GM21825 (cell line): ENCODE measurements around the gene IFT20.

Experiments used
- ATAC-seq: cut with Tn5 transposase; IDR thresholded peaks from one replicate; pipeline ENCODE4 v1.9.1; 2021; ENCODE audit warnings: mild to moderate bottlenecking, moderate library complexity; ENCODE audit not compliant: unreplicated experiment

Gene IFT20

GRCh38 chr17:28338056-28338768, 2.9 kb upstream of the IFT20 start:
- ATAC-seq, result no peak

GRCh38 chr17:28335959-28336871, 943 bp upstream of the IFT20 start:
- ATAC-seq, result no peak

GRCh38 chr17:28334666-28335200, 539 bp downstream of the IFT20 start:
- ATAC-seq, result peak; percentile 2

- ATAC-seq, result no peak
These were observed 1.1 kb downstream of the IFT20 start for GRCh38 chr17:28334171-28334570.

- no peak for ATAC-seq
These were observed 2.1 kb downstream of the IFT20 start for GRCh38 chr17:28333083-28333746.

GRCh38 chr17:28331891-28332420, 3.3 kb downstream of the IFT20 start:
- ATAC-seq, result no peak

GRCh38 chr17:28330671-28331070, 4.6 kb downstream of the IFT20 start:
- no peak for ATAC-seq

GRCh38 chr17:28328325-28328724, 6.9 kb downstream of the IFT20 start:
- no peak for ATAC-seq

GRCh38 chr17:28327709-28328108, 7.6 kb downstream of the IFT20 start:
- ATAC-seq, result no peak

- ATAC-seq, result no peak
These were observed 8.2 kb downstream of the IFT20 start for GRCh38 chr17:28327031-28327607.

- ATAC-seq, result no peak
These were observed 9.2 kb downstream of the IFT20 start for GRCh38 chr17:28326114-28326513.

GRCh38 chr17:28325211-28325610, 10.1 kb downstream of the IFT20 start:
- no peak for ATAC-seq

GRCh38 chr17:28324781-28325180, 10.5 kb downstream of the IFT20 start:
- ATAC-seq, result no peak

- ATAC-seq, result no peak
These were observed 11.0 kb downstream of the IFT20 start for GRCh38 chr17:28324267-28324745.

GRCh38 chr17:28320215-28321061, 14.8 kb downstream of the IFT20 start:
- no peak for ATAC-seq

GRCh38 chr17:28319598-28319935, 15.7 kb downstream of the IFT20 start:
- ATAC-seq, result no peak

- peak; percentile 85 for ATAC-seq
These were observed 16.3 kb downstream of the IFT20 start, which contains the start of gene TMEM97 for GRCh38 chr17:28318759-28319597. Gene TMEM97, plus strand, starts transcription at chr17:28319200. Its CDS starts 40 bp downstream, at chr17:28319240.

- peak; percentile 1 for ATAC-seq
These were observed 17.1 kb downstream of the IFT20 start for GRCh38 chr17:28317966-28318758.
